CD14-positive monocyte (primary cell): ENCODE data around the gene MALL. TPM values are rescaled to one million over a fixed set of nuclear protein-coding genes. Genes with fewer than 3 reads are reported as not detected.
"Not testable (repeated sequence)": the region's sequence is repeated elsewhere in the genome, so short reads cannot be mapped to it uniquely, and the experiment has no call there.

ENCODE experiments used
- DNase-seq, 3 donors: peaks; one replicate each; pipeline ENCODE4 v3.0.0-alpha.2; 2011 to 2022
- H2AFZ ChIP-seq: 2 replicates; pipeline ENCODE4 v1.6.0; 2012; ENCODE audit warnings: mild to moderate bottlenecking, low read depth, low read length, inconsistent platforms; ENCODE audit not compliant: insufficient read depth, poor library complexity, severe bottlenecking
- H3K27ac ChIP-seq, 2 donors: 1 replicate in 1 of 2; 2 replicates in 1 of 2; pipeline ENCODE4 v1.5.1; 2012 to 2013; ENCODE audit warnings: low read length in 2 of 2, control low read depth in 1 of 2, inconsistent platforms in 1 of 2, low read depth in 1 of 2, mild to moderate bottlenecking in 1 of 2
- H3K27me3 ChIP-seq, 2 donors: one replicate each; pipeline versions ENCODE4 v1.6.0 to v1.6.1; 2011 to 2013; ENCODE audit warnings: low read length in 2 of 2; ENCODE audit not compliant: control insufficient read depth in 2 of 2, insufficient read depth in 2 of 2
- H3K36me3 ChIP-seq, 2 donors: replicated peaks in 1 of 2; 1 replicate in 1 of 2; 2 replicates in 1 of 2; pipeline versions ENCODE4 v1.5.1 to v1.6.1; 2012 to 2013; ENCODE audit warnings: low read length in 2 of 2, control low read depth in 1 of 2, inconsistent platforms in 1 of 2, mild to moderate bottlenecking in 1 of 2; ENCODE audit not compliant: insufficient read depth in 2 of 2, control insufficient read depth in 1 of 2
- H3K4me1 ChIP-seq, 2 donors: 1 replicate in 1 of 2; 2 replicates in 1 of 2; pipeline versions ENCODE4 v1.5.1 to v1.6.1; 2012 to 2013; ENCODE audit warnings: low read length in 2 of 2, control low read depth in 1 of 2, inconsistent platforms in 1 of 2, mild to moderate bottlenecking in 1 of 2, moderate library complexity in 1 of 2; ENCODE audit not compliant: insufficient read depth in 2 of 2, control insufficient read depth in 1 of 2
- H3K4me2 ChIP-seq: replicated peaks from 2 replicates; pipeline ENCODE3; 2012; ENCODE audit warnings: low read length, moderate library complexity, mild to moderate bottlenecking; ENCODE audit not compliant: poor library complexity, severe bottlenecking; ENCODE audit errors: extremely low read depth
- H3K4me3 ChIP-seq, 3 experiments: fragments of 200-600 bp in 1 of 3; sonication (generic) in 1 of 3; replicated peaks in 1 of 3; 1 replicate in 2 of 3; 2 replicates in 1 of 3; pipeline ENCODE4 v1.5.1; 2011 to 2013; ENCODE audit warnings: low read length in 3 of 3, mild to moderate bottlenecking in 3 of 3, control low read depth in 2 of 3, low read depth in 2 of 3, inconsistent platforms in 1 of 3, moderate library complexity in 1 of 3
- H3K79me2 ChIP-seq: 2 replicates; pipeline ENCODE4 v1.6.0; 2012; ENCODE audit warnings: mild to moderate bottlenecking, control low read depth, inconsistent platforms, low read length, moderate library complexity; ENCODE audit not compliant: insufficient read depth
- H3K9ac ChIP-seq: 2 replicates; pipeline ENCODE4 v1.6.0; 2017; ENCODE audit warnings: low read length, mild to moderate bottlenecking; ENCODE audit not compliant: insufficient read depth, poor library complexity, severe bottlenecking
- H3K9me3 ChIP-seq, 2 donors: replicated peaks in 1 of 2; 1 replicate in 1 of 2; 2 replicates in 1 of 2; pipeline versions ENCODE4 v1.5.1 to v1.6.1; 2012 to 2013; ENCODE audit warnings: low read length in 2 of 2, control low read depth in 1 of 2; ENCODE audit not compliant: control insufficient read depth in 1 of 2, insufficient read depth in 1 of 2
- H4K20me1 ChIP-seq: 2 replicates; pipeline ENCODE4 v1.6.0; 2012; ENCODE audit warnings: mild to moderate bottlenecking, low read length, control low read depth, moderate library complexity; ENCODE audit not compliant: insufficient read depth
- H3K27ac Mint-ChIP-seq, 7 donors: one replicate each; pipeline ENCODE4 v1.8.0; 2020; ENCODE audit warnings: mild to moderate bottlenecking in 7 of 7, mixed read lengths in 7 of 7, moderate library complexity in 6 of 7, inconsistent platforms in 2 of 7
- H3K27me3 Mint-ChIP-seq, 3 donors: one replicate each; pipeline ENCODE4 v1.8.0; 2021 to 2022; ENCODE audit warnings: low read depth in 3 of 3, mild to moderate bottlenecking in 3 of 3, mixed read lengths in 3 of 3, moderate library complexity in 3 of 3, inconsistent platforms in 1 of 3
- H3K36me3 Mint-ChIP-seq, 2 donors: one replicate each; pipeline ENCODE4 v1.8.0; 2020; ENCODE audit warnings: mixed read lengths in 2 of 2, inconsistent platforms in 1 of 2, mild to moderate bottlenecking in 1 of 2
- H3K4me1 Mint-ChIP-seq: one replicate; pipeline ENCODE4 v1.8.0; 2020; ENCODE audit warnings: mild to moderate bottlenecking, mixed read lengths
- H3K4me3 Mint-ChIP-seq, 2 donors: one replicate each; pipeline ENCODE4 v1.8.0; 2020; ENCODE audit warnings: mild to moderate bottlenecking in 2 of 2, mixed read lengths in 2 of 2, moderate library complexity in 1 of 2
- H3K9me3 Mint-ChIP-seq, 7 donors: one replicate each; pipeline ENCODE4 v1.8.0; 2020 to 2022; ENCODE audit warnings: mixed read lengths in 7 of 7, mild to moderate bottlenecking in 6 of 7, moderate library complexity in 6 of 7, inconsistent platforms in 2 of 7
- WGBS: methylation state at CpG from one replicate; pipeline ENCODE4 v1.1.5; 2013; ENCODE audit warnings: missing lambda C conversion rate; ENCODE audit not compliant: insufficient coverage; 5-methylcytosine and 5-hydroxymethylcytosine counted together
- intact Hi-C, 2 donors: fragments of 100-400 bp; cut with micrococcal nuclease; formaldehyde crosslinking; loops; one replicate each; pipeline versions ENCODE4 v1.15.0 to v1.15.1; 2023
- polyA plus RNA-seq, 3 donors: library from polyadenylated mRNA; depleted of rRNA in 1 of 3; unstranded in 2 of 3; stranded (reverse) in 1 of 3; fragments of 300-500 nt in 2 of 3; fragments of >200 nt in 1 of 3; fragmentation: Illumina TruSeq in 2 of 3; gene quantifications; 1 replicate in 2 of 3; 2 replicates in 1 of 3; pipeline ENCODE4 v1.2.3, GENCODE V29; 2012 to 2021
- TF ChIP-seq, protein P1 (sequence below): fragments of 200-600 bp; IDR thresholded peaks from one replicate; pipeline ENCODE4 v1.8.0; 2022; ENCODE audit warnings: antibody characterized with exemption, mild to moderate bottlenecking

The MALL gene
- polyA plus RNA-seq, 3 donors, result 0.12 TPM; not detected in 2

DNA sequence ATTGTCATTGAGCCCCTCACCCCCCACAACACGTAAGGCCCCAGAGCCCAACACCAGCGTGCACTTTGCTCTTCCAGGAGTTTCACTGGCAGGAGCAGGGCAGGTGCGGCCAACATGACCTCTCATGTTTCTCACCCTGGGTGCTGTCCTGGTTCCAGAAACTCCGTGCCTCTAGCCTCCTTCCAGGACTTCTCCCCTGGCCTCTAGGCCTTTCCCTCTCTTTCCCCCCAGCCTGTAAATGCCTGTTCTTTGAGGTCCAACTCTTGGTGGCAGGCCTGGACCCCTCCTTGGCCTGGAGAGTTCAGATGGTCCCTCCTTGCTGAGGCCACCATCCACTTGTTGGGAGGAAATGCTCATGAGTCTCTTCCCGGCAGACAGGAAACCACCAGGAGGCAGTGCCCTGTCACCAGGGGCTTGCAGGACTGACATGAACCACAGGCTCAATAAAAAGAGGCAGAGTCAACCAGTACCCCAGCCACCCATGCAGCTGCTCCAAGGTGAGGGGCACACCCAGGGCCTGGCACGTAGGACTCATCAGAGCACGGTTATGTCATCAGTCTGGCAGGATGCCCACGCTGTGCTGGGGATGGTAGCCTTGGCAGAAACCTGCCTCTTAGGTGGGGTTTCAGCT lies 1.5 kb downstream of the MALL start:
- peaks cover 48 to 61% (median 48%) of the 10 kb centered on the region in 3 donors for H3K27me3 Mint-ChIP-seq
- 57% methylated on average over 7 of the region's 8 CpGs for WGBS
- Histone ChIP-seq H4K20me1 (no peaks in the 10 kb centered on the region), H3K27ac (no peak overlapping the region), H3K4me3 (no peak overlapping the region), H3K4me2 (no peak overlapping the region), H3K9me3 (peaks cover 5 to 17% of the 10 kb centered on the region in 2 donors), H3K27me3 (peaks cover 30 to 51% of the 10 kb centered on the region in 2 donors), H3K36me3 (no peaks in the 10 kb centered on the region), H3K79me2 (no peaks in the 10 kb centered on the region), H2AFZ (no peak overlapping the region), H3K9ac (no peak overlapping the region), H3K4me1 (no peaks in the 10 kb centered on the region)
- intact Hi-C loops, result no loop called here
- H3K9me3 Mint-ChIP-seq, result peaks cover 0 to 11% (median 6%) of the 10 kb centered on the region in 7 donors
- TF ChIP-seq, protein P1, sequence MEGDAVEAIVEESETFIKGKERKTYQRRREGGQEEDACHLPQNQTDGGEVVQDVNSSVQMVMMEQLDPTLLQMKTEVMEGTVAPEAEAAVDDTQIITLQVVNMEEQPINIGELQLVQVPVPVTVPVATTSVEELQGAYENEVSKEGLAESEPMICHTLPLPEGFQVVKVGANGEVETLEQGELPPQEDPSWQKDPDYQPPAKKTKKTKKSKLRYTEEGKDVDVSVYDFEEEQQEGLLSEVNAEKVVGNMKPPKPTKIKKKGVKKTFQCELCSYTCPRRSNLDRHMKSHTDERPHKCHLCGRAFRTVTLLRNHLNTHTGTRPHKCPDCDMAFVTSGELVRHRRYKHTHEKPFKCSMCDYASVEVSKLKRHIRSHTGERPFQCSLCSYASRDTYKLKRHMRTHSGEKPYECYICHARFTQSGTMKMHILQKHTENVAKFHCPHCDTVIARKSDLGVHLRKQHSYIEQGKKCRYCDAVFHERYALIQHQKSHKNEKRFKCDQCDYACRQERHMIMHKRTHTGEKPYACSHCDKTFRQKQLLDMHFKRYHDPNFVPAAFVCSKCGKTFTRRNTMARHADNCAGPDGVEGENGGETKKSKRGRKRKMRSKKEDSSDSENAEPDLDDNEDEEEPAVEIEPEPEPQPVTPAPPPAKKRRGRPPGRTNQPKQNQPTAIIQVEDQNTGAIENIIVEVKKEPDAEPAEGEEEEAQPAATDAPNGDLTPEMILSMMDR, result no peak
- H3K4me3 Mint-ChIP-seq, result peak overlapping the region in 1 of 2 donors; percentile 58
- H3K36me3 Mint-ChIP-seq, result no peaks in the 10 kb centered on the region
- H3K4me1 Mint-ChIP-seq, result peaks cover 2% of the 10 kb centered on the region
- no peak for DNase-seq
- peak overlapping the region in 1 of 7 donors; percentile 62 for H3K27ac Mint-ChIP-seq

DNA sequence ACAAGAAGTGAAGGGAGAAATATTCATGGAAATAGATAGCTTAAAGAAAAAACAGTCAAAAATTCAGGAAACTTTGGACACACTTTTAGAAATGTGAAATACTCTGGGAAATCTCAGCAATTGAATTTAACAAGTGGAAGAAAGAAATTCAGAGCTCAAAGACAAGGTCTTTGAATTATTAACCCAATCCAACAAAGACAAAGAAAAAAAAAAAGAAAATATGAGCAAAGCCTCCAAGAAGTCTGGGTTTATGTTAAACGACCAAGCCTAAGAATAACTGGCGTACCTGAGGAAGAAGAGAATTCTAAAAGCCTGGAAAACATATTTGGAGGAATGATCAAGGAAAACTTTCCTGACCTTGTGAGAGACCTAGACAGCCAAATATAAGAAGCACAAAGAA lies 7.3 kb downstream of the MALL start:
- no CpG with 5 or more reads among the region's 2 CpGs for WGBS
- H3K27ac ChIP-seq, H3K4me2 ChIP-seq: not testable (repeated sequence)

More for the DNA sequence above, 7.3 kb downstream of the MALL start:
- H3K36me3 ChIP-seq, H3K4me1 ChIP-seq, H3K36me3 Mint-ChIP-seq, H3K27me3 ChIP-seq, H2AFZ ChIP-seq, H3K79me2 ChIP-seq, H3K27ac Mint-ChIP-seq, intact Hi-C loops, H3K9me3 ChIP-seq, H3K4me1 Mint-ChIP-seq, DNase-seq, H3K4me3 ChIP-seq, H4K20me1 ChIP-seq, H3K4me3 Mint-ChIP-seq, H3K9ac ChIP-seq: not testable (repeated sequence)
- Mint-ChIP-seq H3K9me3 (peaks cover 0 to 12% (median 2%) of the 10 kb centered on the region in 7 donors), H3K27me3 (peaks cover 9 to 28% (median 16%) of the 10 kb centered on the region in 3 donors)
